ENCODE measurements around the gene SLC30A2.

DNA sequence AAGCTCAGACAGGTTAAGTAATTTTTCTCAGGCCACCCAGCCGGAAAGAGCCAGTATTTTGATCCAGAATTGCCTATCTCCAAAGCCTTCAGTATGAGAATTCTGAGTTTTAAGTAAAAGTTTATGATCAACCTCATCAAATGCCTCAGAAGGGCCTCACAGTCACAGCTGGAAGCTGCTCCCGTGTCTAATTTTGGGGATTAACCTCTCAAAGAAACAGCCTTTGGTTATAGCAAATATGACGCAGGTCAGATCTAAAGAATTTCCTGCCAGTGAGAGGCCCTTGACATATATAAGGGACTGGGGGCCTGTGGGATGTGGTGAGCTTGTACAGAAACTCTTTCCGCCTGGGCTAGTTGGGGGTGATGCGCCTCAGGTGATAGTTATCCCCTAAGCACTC lies 22.1 kb downstream of the SLC30A2 start:
- TF ChIP-seq POLR2AphosphoS5 (IDR thresholded peaks at IDR 0.05; ENCODE audit: low read depth, low read length) (no peak), TAF1 (IDR thresholded peaks at IDR 0.05; ENCODE audit: borderline replicate concordance, insufficient read depth, low read length) (no peak), SIN3A (IDR thresholded peaks at IDR 0.05; ENCODE audit: borderline replicate concordance, insufficient read depth, low read length) (no peak), FOXP2 (optimal IDR thresholded peaks at IDR 0.05; ENCODE audit: borderline replicate concordance, extremely low read depth, extremely low read length, insufficient read depth) (no peak)
- TF ChIP-seq, protein P1, sequence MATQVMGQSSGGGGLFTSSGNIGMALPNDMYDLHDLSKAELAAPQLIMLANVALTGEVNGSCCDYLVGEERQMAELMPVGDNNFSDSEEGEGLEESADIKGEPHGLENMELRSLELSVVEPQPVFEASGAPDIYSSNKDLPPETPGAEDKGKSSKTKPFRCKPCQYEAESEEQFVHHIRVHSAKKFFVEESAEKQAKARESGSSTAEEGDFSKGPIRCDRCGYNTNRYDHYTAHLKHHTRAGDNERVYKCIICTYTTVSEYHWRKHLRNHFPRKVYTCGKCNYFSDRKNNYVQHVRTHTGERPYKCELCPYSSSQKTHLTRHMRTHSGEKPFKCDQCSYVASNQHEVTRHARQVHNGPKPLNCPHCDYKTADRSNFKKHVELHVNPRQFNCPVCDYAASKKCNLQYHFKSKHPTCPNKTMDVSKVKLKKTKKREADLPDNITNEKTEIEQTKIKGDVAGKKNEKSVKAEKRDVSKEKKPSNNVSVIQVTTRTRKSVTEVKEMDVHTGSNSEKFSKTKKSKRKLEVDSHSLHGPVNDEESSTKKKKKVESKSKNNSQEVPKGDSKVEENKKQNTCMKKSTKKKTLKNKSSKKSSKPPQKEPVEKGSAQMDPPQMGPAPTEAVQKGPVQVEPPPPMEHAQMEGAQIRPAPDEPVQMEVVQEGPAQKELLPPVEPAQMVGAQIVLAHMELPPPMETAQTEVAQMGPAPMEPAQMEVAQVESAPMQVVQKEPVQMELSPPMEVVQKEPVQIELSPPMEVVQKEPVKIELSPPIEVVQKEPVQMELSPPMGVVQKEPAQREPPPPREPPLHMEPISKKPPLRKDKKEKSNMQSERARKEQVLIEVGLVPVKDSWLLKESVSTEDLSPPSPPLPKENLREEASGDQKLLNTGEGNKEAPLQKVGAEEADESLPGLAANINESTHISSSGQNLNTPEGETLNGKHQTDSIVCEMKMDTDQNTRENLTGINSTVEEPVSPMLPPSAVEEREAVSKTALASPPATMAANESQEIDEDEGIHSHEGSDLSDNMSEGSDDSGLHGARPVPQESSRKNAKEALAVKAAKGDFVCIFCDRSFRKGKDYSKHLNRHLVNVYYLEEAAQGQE (IDR thresholded peaks at IDR 0.05; ENCODE audit: insufficient read depth in 1 of 2, low read depth in 2 of 2, low read length in 2 of 2): no peak

Data from PFSK-1 (cell line).